Fibroblast of pulmonary artery (primary cell): Measurements from ENCODE around the gene CSMD2.
A peak's percentile ranks its signal among the peaks of the same experiment; 100 is the strongest.

Source experiments
- DNase-seq: peaks from one replicate; pipeline ENCODE4 v3.0.0-alpha.2; 2010; ENCODE audit warnings: low read depth
- H3K4me3 ChIP-seq: replicated peaks from 2 replicates; pipeline ENCODE4 v1.5.1; 2011; ENCODE audit warnings: low read depth, mild to moderate bottlenecking, control low read depth, low read length, moderate library complexity
- CTCF ChIP-seq: IDR thresholded peaks from 2 replicates; pipeline ENCODE4 v1.5.1; 2011; ENCODE audit warnings: mild to moderate bottlenecking, control low read depth, low read length, inconsistent platforms; ENCODE audit errors: missing control alignments

Gene CSMD2

GRCh38 chr1:34166625-34167361, 1.8 kb upstream of the CSMD2 start:
- TF ChIP-seq CTCF = no peak
- H3K4me3 ChIP-seq = no peak overlapping the region
- DNase-seq = no peak

DNA sequence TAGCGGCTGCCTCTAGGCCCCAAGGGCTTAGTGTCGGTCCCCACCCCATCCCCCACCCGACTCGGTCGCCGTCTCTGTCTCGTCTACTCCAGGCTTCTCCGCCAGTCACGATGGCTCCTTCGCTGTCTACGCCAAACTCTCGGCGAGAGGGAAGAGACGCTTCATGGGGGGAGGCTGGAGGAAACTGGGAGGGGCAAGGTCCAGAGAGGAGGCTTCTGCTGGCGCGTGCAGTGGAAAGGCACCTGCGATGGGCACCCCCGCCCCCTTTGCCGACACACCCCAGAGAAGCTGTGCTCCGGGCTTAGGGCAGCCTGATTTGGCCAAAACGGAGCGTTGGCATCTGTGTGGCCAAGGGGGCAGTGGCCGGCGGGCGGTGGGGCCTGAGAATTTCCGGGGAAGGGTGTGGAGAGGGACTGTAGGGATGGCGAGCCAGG, 1.2 kb upstream of the CSMD2 start:
- TF ChIP-seq CTCF = no peak
- DNase-seq = no peak
- no peak overlapping the region for H3K4me3 ChIP-seq

DNA sequence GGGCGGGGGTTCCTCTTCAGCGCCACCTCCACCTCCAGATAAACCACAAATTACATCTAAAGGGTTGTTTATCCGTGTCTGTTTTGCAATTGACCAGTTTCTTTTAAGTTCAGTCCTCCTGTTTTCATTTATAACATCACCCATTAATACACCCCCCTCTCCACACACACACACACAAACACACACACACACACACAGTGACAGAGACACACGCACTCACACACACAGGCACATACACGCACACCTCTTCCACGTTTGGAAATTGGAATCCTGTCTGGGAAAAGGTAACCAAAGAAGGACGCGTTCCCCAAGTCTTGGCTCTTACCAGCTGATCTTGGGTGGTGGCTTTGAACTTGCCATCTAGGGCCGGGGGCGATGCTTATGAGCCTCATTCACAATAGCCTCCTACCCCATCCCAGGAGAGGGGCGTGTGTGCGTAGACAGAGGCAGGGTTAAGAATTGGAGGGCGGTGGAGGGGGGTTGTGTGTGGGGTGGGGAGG, 442 bp upstream of the CSMD2 start:
- H3K4me3 ChIP-seq = no peak overlapping the region
- DNase-seq = no peak
- no peak for TF ChIP-seq CTCF

DNA sequence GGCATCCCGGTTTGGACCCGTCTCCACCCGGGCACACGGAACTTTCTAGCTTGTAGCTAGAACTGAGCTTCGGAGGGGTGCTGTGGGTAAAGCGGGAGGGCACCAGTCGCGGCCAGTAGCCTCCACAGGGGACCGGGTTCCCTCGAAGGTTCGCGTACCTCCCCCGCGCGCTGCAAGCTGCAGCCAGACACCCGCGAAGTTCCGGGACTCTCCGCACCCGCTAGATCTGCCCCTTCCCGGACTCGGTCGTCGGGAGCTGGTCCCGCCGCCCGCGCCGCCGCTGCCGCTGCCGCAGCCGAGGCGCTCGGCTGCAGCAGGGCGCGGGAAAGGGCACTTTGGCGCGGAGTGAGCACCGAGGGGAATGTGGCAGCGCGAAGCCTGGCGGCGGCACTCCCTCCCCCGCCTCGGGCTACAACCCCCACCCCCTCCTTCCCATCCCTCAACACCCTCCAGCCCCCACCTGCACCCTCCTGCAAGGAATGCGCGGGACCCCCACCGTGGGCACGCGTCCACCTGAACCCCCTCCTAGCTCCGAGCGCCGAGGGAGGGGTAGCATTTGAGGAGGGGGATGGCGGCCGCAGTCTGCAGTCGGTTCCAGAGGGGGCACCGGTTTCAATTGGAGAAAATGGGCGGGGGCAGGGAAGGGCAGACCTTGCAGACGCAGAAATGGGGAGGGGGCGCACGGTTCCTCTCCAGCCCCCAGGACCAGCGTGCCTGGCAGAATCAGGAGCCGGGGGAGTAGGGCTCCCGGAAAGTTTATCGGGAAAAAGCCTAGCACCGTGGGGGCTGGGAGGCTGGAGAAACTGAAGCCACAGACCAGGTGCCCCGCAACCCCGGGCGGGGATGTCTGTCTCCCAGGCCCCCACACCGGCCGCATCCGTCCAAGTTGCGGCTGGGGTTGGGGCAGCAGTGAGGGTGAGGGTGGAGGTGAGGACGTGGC, 968 bp downstream of the CSMD2 start:
- DNase-seq = no peak
- TF ChIP-seq CTCF = no peak
- peak overlapping the region; percentile 12 for H3K4me3 ChIP-seq

DNA sequence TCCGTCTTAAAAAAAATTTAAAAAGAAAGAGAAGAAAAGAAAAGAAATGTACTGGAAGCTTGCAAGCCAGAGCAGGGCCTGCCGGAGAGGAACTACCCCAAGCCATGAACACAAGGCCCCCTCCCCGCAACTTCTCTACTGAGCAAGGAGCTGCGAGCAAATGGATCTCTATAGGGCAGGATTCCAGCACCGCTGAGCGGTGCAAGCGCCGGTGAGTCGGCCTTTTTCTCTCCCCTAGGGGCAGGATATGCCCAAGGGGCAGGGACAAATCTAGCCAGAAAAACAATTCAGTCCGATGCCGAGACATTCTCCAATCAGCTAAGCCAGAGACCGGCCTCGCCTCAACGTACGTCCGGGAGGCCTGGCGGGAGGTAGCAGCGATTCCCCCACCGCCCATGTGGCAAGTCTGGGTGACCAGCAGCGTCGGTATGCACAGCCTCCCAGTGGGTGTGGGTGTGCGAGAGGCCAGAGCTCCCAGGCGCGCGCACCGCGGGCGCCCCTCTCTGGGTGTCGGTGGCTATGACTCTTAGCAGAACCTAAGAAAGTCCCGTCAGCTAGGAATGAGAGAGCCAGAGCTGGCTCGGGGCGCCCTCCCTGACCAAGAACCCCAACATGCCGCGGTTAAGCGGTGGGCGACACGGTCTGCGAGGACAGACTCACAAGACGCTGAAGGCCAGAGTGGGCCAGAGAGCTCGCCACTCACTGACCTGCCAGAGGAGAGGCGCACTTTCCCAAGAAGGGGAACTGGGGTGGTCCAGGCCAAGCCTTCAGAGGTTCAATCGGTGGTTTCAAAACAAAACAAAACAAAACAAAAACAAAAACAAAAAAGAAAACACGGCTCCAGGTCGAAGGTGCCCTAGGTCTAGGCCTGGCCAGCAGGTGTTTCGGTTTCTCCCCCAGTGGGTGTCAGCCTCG, 1.9 kb downstream of the CSMD2 start:
- DNase-seq = peak; percentile 53
- peak overlapping the region; percentile 12 for H3K4me3 ChIP-seq

More for the DNA sequence above, 1.9 kb downstream of the CSMD2 start:
- peak; percentile 39 for TF ChIP-seq CTCF
